Pancreas (tissue), 10 donors: ENCODE results near the gene TRMT112. TPM values are rescaled to one million over a fixed set of nuclear protein-coding genes. Genes with fewer than 3 reads are reported as not detected.
"Not testable (repeated sequence)": the region's sequence is repeated elsewhere in the genome, so short reads cannot be mapped to it uniquely, and the experiment has no call there.

Experiments
- ATAC-seq, 4 donors: fragments of 200-7000 bp; cut with Tn5 transposase; one replicate each; pipeline versions ENCODE4 v1.8.0 to v1.9.1; 2020; ENCODE audit warnings: mild to moderate bottlenecking in 4 of 4, moderate library complexity in 4 of 4
- DNase-seq, 6 donors: peaks; one replicate each; pipeline ENCODE4 v3.0.0-alpha.2; 2020
- FAIRE-seq: peaks from 2 replicates; lab custom pipeline; 2012; peaks lifted over from hg19 to GRCh38; lab: Jason Lieb, UNC
- H3K27ac ChIP-seq, 4 donors: fragments of 200-600 bp; sonication (generic); 1 replicate in 3 of 4; 2 replicates in 1 of 4; pipeline versions ENCODE4 v1.5.0 to v1.8.0; 2020
- H3K27me3 ChIP-seq, 4 donors: fragments of 200-600 bp; one replicate each; pipeline ENCODE4 v1.8.0; 2021
- H3K36me3 ChIP-seq, 3 donors: fragments of 200-600 bp; sonication (generic) in 1 of 3; one replicate each; pipeline versions ENCODE4 v1.5.0 to v1.8.0; 2020 to 2021
- H3K4me1 ChIP-seq, 3 donors: fragments of 200-600 bp; one replicate each; pipeline ENCODE4 v1.8.0; 2021
- H3K4me3 ChIP-seq, 4 donors: fragments of 200-600 bp; sonication (generic) in 2 of 4; one replicate each; pipeline versions ENCODE4 v1.5.0 to v1.8.0; 2020 to 2021
- H3K9me3 ChIP-seq, 4 donors: fragments of 200-600 bp; one replicate each; pipeline ENCODE4 v1.8.0; 2021
- CTCF ChIP-seq, 4 donors: fragments of 200-600 bp; sonication (generic) in 3 of 4; IDR thresholded peaks; one replicate each; pipeline versions ENCODE4 v1.5.0 to v1.8.0; 2021; ENCODE audit warnings: antibody characterized with exemption in 4 of 4
- WGBS, 2 donors: extraction: QIAGEN DNeasy Blood & Tissue Kit; methylation state at CpG; one replicate each; pipeline ENCODE4 v1.1.7; 2013; 5-methylcytosine and 5-hydroxymethylcytosine counted together
- intact Hi-C, 3 donors: fragments of 100-400 bp; cut with DNase I; formaldehyde crosslinking; loops; one replicate each; pipeline versions ENCODE4 v1.11.1 to v1.14.2; 2022
- polyA plus RNA-seq, 2 donors: library from polyadenylated mRNA; stranded (reverse); fragments of 200-250 nt; gene quantifications; one replicate each; pipeline ENCODE4 v1.2.3, GENCODE V29; 2013
- total RNA-seq, 6 donors: library from RNA; stranded (reverse); fragmentation: NEBNext Ultra II Directional in 4 of 6; extraction: Animal tissue kit (Norgen Biotek cat#: 25700) in 4 of 6; gene quantifications; one replicate each; pipeline versions ENCODE4 v1.2.1 to v1.2.4, GENCODE V29; 2021 to 2023
- donor health status: healthy with polysubstance abuse.
- donor health status: DM: no; HTN: no; CAD: no; lungs with moderate emphysema.
- donor health status: DM: no; HTN: no; CAD: no.
- donor health status: control.
- donor health status: control.
- donor health status: Bipolar disorder and iron deficiency.
- donor health status: DM: yes; HTN: yes; CAD: no.
- donor health status: DM: no; HTN: no; CAD: no.
- donor health status: DM: no; HTN: no; CAD: no.
- donor health status: DM: yes; HTN: yes; CAD: no.

Gene TRMT112
- total and polyA plus RNA-seq, 8 donors: 53.3 to 157 (median 73.5) TPM

- Histone ChIP-seq H3K36me3 (peaks cover 0 to 16% (median 10%) of the 10 kb centered on the region in 3 donors), H3K9me3 (no peaks in the 10 kb centered on the region), H3K27ac (no peak overlapping the region), H3K4me1 (peaks cover 0 to 7% (median 4%) of the 10 kb centered on the region in 3 donors), H3K4me3 (no peak overlapping the region), H3K27me3 (no peaks in the 10 kb centered on the region)
- ATAC-seq: no peak
- FAIRE-seq: no peak
- intact Hi-C loops: no loop called here
- DNase-seq: peak in 4 of 6 donors; percentile 29 to 79 (median 56)
- no peak for TF ChIP-seq CTCF (IDR thresholded peaks at IDR 0.05)
- 79% methylated on average over 17 to 18 of the region's 18 CpGs for WGBS, 2 donors
These were observed 3.7 kb downstream of the TRMT112 start for GRCh38 chr11:64313491-64314145.

- Histone ChIP-seq H3K27ac (no peak overlapping the region), H3K27me3 (no peaks in the 10 kb centered on the region), H3K9me3 (no peaks in the 10 kb centered on the region), H3K36me3 (peaks cover 0 to 16% (median 10%) of the 10 kb centered on the region in 3 donors), H3K4me1 (peaks cover 0 to 7% (median 4%) of the 10 kb centered on the region in 3 donors), H3K4me3 (no peak overlapping the region)
- intact Hi-C loops: no loop called here
- TF ChIP-seq CTCF (IDR thresholded peaks at IDR 0.05): no peak
- DNase-seq (peak in 1 of 6 donors; percentile 19), ATAC-seq (no peak), FAIRE-seq (no peak)
- WGBS, 2 donors: 89 to 93% methylated on average over 10 of the region's 10 CpGs
These were observed 4.4 kb downstream of the TRMT112 start for GRCh38 chr11:64312947-64313346.

- H3K4me3 ChIP-seq, H3K27ac ChIP-seq: not testable (repeated sequence)
These were observed 9.6 kb downstream of the TRMT112 start for GRCh38 chr11:64307795-64308194.

GRCh38 chr11:64306876-64307622 is 10.3 kb downstream of the TRMT112 start:
- Histone ChIP-seq H3K27ac (peak overlapping the region; percentile 75 to 90 (median 86)), H3K9me3 (no peaks in the 10 kb centered on the region), H3K4me1 (peaks cover 5 to 10% (median 8%) of the 10 kb centered on the region in 3 donors), H3K36me3 (no peaks in the 10 kb centered on the region), H3K27me3 (no peaks in the 10 kb centered on the region), H3K4me3 (peak overlapping the region in 3 of 4 donors; percentile 57 to 71 (median 69))
- FAIRE-seq (no peak), ATAC-seq (peak in 1 of 4 donors; percentile 4), DNase-seq (peak in 4 of 6 donors; percentile 63 to 85 (median 72))
- intact Hi-C loops: no loop called here
- TF ChIP-seq CTCF (IDR thresholded peaks at IDR 0.05): no peak
- WGBS, 2 donors: 66 to 67% methylated on average over 14 to 15 of the region's 15 CpGs

More at GRCh38 chr11:64307795-64308194, 9.6 kb downstream of the TRMT112 start:
- ATAC-seq, intact Hi-C loops, H3K36me3 ChIP-seq, H3K9me3 ChIP-seq, H3K27me3 ChIP-seq, FAIRE-seq, DNase-seq: not testable (repeated sequence)
- H3K4me1 ChIP-seq: peaks cover 5 to 10% (median 8%) of the 10 kb centered on the region in 3 donors
- 88 to 93% methylated on average over 5 of the region's 5 CpGs for WGBS, 2 donors

- Histone ChIP-seq H3K36me3 (no peaks in the 10 kb centered on the region), H3K9me3 (no peaks in the 10 kb centered on the region), H3K27ac (peak overlapping the region; percentile 75 to 90 (median 86)), H3K4me3 (peak overlapping the region; percentile 46 to 71 (median 63)), H3K4me1 (peaks cover 5 to 10% (median 8%) of the 10 kb centered on the region in 3 donors), H3K27me3 (no peaks in the 10 kb centered on the region)
- DNase-seq (peak in 1 of 6 donors; percentile 83), ATAC-seq (no peak), FAIRE-seq (no peak)
- TF ChIP-seq CTCF (IDR thresholded peaks at IDR 0.05): no peak
- 10 to 13% methylated on average over 9 of the region's 9 CpGs for WGBS, 2 donors
- intact Hi-C loops: no loop called here
These were observed 10.8 kb downstream of the TRMT112 start for GRCh38 chr11:64306563-64306875.
